B cell (primary cell): ENCODE measurements around the gene CYS1. TPM values are rescaled to one million over a fixed set of nuclear protein-coding genes. Genes with fewer than 3 reads are reported as not detected.

Experiments
- ATAC-seq: fragments of 200-7000 bp; cut with Tn5 transposase; one replicate; pipeline ENCODE4 v1.10.0; 2021; ENCODE audit warnings: low read depth, mild to moderate bottlenecking, moderate number of reproducible peaks, moderate library complexity
- CTCF ChIA-PET: fragments of 350-600 bp; sonication (Branson Sonifier 250); formaldehyde crosslinking; loops from one replicate; lab custom pipeline; 2021; ENCODE audit warnings: antibody characterized with exemption, inconsistent platforms; lab: Charles Lee
- POLR2A ChIA-PET: fragments of 350-600 bp; sonication (Branson Sonifier 250); formaldehyde crosslinking; loops from one replicate; lab custom pipeline; 2021; ENCODE audit warnings: antibody characterized with exemption; lab: Charles Lee
- DNase-seq: peaks from one replicate; pipeline ENCODE4 v3.0.0; 2013
- H2AFZ ChIP-seq: 2 replicates; pipeline ENCODE4 v1.6.1; 2012; ENCODE audit warnings: mild to moderate bottlenecking, low read depth, low read length; ENCODE audit not compliant: insufficient read depth, poor library complexity, severe bottlenecking
- H3K27ac ChIP-seq, 2 donors: 1 replicate in 1 of 2; 2 replicates in 1 of 2; pipeline ENCODE4 v1.5.1; 2012 to 2013; ENCODE audit warnings: low read length in 2 of 2, mild to moderate bottlenecking in 2 of 2, moderate library complexity in 1 of 2
- H3K27me3 ChIP-seq, 4 experiments: fragments of 200-600 bp in 1 of 4; sonication (generic) in 1 of 4; replicated peaks in 1 of 4; 1 replicate in 2 of 4; 2 replicates in 2 of 4; pipeline versions ENCODE4 v1.6.1 to v1.7.0; 2013 to 2016; ENCODE audit warnings: low read length in 3 of 4, mild to moderate bottlenecking in 2 of 4, mixed read lengths in 1 of 4, moderate library complexity in 1 of 4; ENCODE audit not compliant: insufficient read depth in 4 of 4, control insufficient read depth in 3 of 4; ENCODE audit errors: control extremely low read depth in 1 of 4
- H3K36me3 ChIP-seq, 2 experiments: replicated peaks in 1 of 2; 1 replicate in 1 of 2; 2 replicates in 1 of 2; pipeline versions ENCODE4 v1.6.1 to v1.7.1; 2013; ENCODE audit warnings: low read length in 1 of 2; ENCODE audit not compliant: insufficient read depth in 2 of 2, control insufficient read depth in 1 of 2; ENCODE audit errors: control extremely low read depth in 1 of 2, extremely low read depth in 1 of 2
- H3K4me1 ChIP-seq, 2 donors: fragments of 200-600 bp in 1 of 2; sonication (generic) in 1 of 2; 1 replicate in 1 of 2; 2 replicates in 1 of 2; pipeline versions ENCODE4 v1.5.1 to v1.6.1; 2013 to 2017; ENCODE audit warnings: low read length in 2 of 2; ENCODE audit not compliant: control insufficient read depth in 2 of 2, insufficient read depth in 2 of 2
- H3K4me2 ChIP-seq: replicated peaks from 2 replicates; pipeline ENCODE3; 2012; ENCODE audit warnings: mild to moderate bottlenecking, low read depth, low read length; ENCODE audit not compliant: poor library complexity, severe bottlenecking
- H3K4me3 ChIP-seq, 5 experiments: fragments of 200-600 bp in 1 of 5; sonication (generic) in 1 of 5; 1 replicate in 3 of 5; 2 replicates in 2 of 5; pipeline versions ENCODE4 v1.5.1 to v1.7.0; 2011 to 2016; ENCODE audit warnings: low read length in 4 of 5, mild to moderate bottlenecking in 4 of 5, low read depth in 2 of 5, control low read depth in 1 of 5, moderate library complexity in 1 of 5; ENCODE audit not compliant: insufficient read depth in 1 of 5; ENCODE audit errors: control extremely low read depth in 1 of 5, extremely low read depth in 1 of 5
- H3K79me2 ChIP-seq: fragments of 200-600 bp; sonication (generic); one replicate; pipeline ENCODE4 v1.6.0; 2016; ENCODE audit warnings: low read length; ENCODE audit not compliant: control insufficient read depth, insufficient read depth
- H3K9ac ChIP-seq: fragments of 200-600 bp; sonication (generic); 2 replicates; pipeline ENCODE4 v1.6.1; 2017; ENCODE audit warnings: mild to moderate bottlenecking, low read length, moderate library complexity
- H3K9me3 ChIP-seq, 3 donors: one replicate each; pipeline versions ENCODE4 v1.6.1 to v1.7.1; 2013; ENCODE audit warnings: low read length in 2 of 3; ENCODE audit not compliant: control insufficient read depth in 2 of 3, insufficient read depth in 1 of 3; ENCODE audit errors: control extremely low read depth in 1 of 3
- H4K20me1 ChIP-seq: 2 replicates; pipeline ENCODE4 v1.6.0; 2012; ENCODE audit warnings: mild to moderate bottlenecking, low read length; ENCODE audit not compliant: insufficient read depth, control insufficient read depth, poor library complexity, severe bottlenecking
- H3K27ac Mint-ChIP-seq: one replicate; pipeline ENCODE4 v1.8.0; 2021; ENCODE audit warnings: mixed read lengths
- H3K27me3 Mint-ChIP-seq: one replicate; pipeline ENCODE4 v1.8.0; 2021; ENCODE audit warnings: mixed read lengths
- H3K4me1 Mint-ChIP-seq: one replicate; pipeline ENCODE4 v1.8.0; 2021; ENCODE audit warnings: mixed read lengths
- H3K4me3 Mint-ChIP-seq: one replicate; pipeline ENCODE4 v1.8.0; 2021; ENCODE audit warnings: mixed read lengths
- H3K9me3 Mint-ChIP-seq: one replicate; pipeline ENCODE4 v1.8.0; 2022; ENCODE audit warnings: mixed read lengths; ENCODE audit not compliant: insufficient read depth
- EZH2 ChIP-seq: IDR thresholded peaks from 2 replicates; pipeline ENCODE4 v1.6.1; 2012; ENCODE audit warnings: borderline replicate concordance, low read depth, mild to moderate bottlenecking, moderate library complexity, low read length; ENCODE audit not compliant: insufficient read depth, poor library complexity, severe bottlenecking
- WGBS: methylation state at CpG from one replicate; pipeline ENCODE4 v1.1.5; 2013; ENCODE audit warnings: missing lambda C conversion rate; ENCODE audit not compliant: insufficient coverage; 5-methylcytosine and 5-hydroxymethylcytosine counted together
- intact Hi-C: fragments of 100-400 bp; cut with micrococcal nuclease; formaldehyde crosslinking; loops from one replicate; pipeline ENCODE4 v1.10.0; 2022
- polyA plus RNA-seq: library from polyadenylated mRNA; depleted of rRNA; stranded (reverse); fragments of >200 nt; gene quantifications from 2 replicates; pipeline ENCODE4 v1.2.3, GENCODE V29; 2012
- total RNA-seq, 2 donors: library from RNA; stranded (reverse); fragments of 120-200 nt in 1 of 2; gene quantifications; 1 replicate in 1 of 2; 2 replicates in 1 of 2; pipeline versions ENCODE4 v1.2.3 to v1.2.4, GENCODE V29; 2013 to 2022
- TF ChIP-seq, protein P1 (sequence below): fragments of 200-600 bp; IDR thresholded peaks from one replicate; pipeline ENCODE4 v1.8.0; 2022; ENCODE audit warnings: antibody characterized with exemption, mild to moderate bottlenecking

CYS1 gene
- total and polyA plus RNA-seq, 2 donors (not counting 1 experiment from before 2014, with no cell fraction given), result not detected

DNA sequence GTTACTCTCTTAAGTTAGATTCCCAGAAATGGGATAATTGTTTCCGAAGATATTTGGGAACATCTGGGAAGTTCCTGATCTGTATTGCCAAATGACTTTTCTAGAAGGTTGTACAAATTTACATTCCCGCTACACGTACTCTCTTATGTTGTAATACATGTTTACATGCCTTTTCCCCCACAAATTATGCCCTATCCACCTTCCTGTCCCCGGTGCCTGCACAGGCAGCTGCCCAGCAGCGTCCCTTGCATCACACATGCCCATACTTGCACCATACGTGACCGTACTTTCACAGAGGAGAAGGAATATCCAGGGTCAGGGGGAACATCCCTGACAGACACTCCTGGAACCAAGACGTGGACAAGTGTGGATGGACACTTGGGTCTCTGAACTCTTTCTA is 61.0 kb downstream of the CYS1 start:
- no peaks in the 10 kb centered on the region for H3K79me2 ChIP-seq
- H3K4me1 ChIP-seq, result no peaks in the 10 kb centered on the region
- no peak overlapping the region for H2AFZ ChIP-seq
- no peak overlapping the region for H3K9ac ChIP-seq
- H3K27me3 ChIP-seq, result no peaks in the 10 kb centered on the region
- Mint-ChIP-seq H3K4me1 (no peaks in the 10 kb centered on the region), H3K27ac (no peak overlapping the region), H3K27me3 (peaks cover 14% of the 10 kb centered on the region), H3K4me3 (no peak overlapping the region), H3K9me3 (peaks cover 2% of the 10 kb centered on the region)
- no peak overlapping the region for H3K4me2 ChIP-seq
- no peak for ATAC-seq
- intact Hi-C loops, result no loop called here
- H3K4me3 ChIP-seq, result no peak overlapping the region
- no peaks in the 10 kb centered on the region for H3K36me3 ChIP-seq
- H4K20me1 ChIP-seq, result no peaks in the 10 kb centered on the region
- no peak for TF ChIP-seq EZH2
- TF ChIP-seq, protein P1, sequence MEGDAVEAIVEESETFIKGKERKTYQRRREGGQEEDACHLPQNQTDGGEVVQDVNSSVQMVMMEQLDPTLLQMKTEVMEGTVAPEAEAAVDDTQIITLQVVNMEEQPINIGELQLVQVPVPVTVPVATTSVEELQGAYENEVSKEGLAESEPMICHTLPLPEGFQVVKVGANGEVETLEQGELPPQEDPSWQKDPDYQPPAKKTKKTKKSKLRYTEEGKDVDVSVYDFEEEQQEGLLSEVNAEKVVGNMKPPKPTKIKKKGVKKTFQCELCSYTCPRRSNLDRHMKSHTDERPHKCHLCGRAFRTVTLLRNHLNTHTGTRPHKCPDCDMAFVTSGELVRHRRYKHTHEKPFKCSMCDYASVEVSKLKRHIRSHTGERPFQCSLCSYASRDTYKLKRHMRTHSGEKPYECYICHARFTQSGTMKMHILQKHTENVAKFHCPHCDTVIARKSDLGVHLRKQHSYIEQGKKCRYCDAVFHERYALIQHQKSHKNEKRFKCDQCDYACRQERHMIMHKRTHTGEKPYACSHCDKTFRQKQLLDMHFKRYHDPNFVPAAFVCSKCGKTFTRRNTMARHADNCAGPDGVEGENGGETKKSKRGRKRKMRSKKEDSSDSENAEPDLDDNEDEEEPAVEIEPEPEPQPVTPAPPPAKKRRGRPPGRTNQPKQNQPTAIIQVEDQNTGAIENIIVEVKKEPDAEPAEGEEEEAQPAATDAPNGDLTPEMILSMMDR, result no peak
- no peak for DNase-seq
- peaks cover 0 to 14% (median 0%) of the 10 kb centered on the region in 3 donors for H3K9me3 ChIP-seq
- POLR2A ChIA-PET, result interaction anchor here (0.6 kb wide), 1 partner anchor 12 kb away, joined by 3 read pairs; no protein-coding TSS in a partner anchor
- WGBS, result 82% methylated on average over 3 of the region's 8 CpGs
- CTCF ChIA-PET, result interaction anchor here (1.4 to 2.9 kb wide), 3 partner anchors 10 to 35 kb away, joined by 5 to 15 read pairs (median 7); no protein-coding TSS in a partner anchor
- no peak overlapping the region for H3K27ac ChIP-seq

DNA sequence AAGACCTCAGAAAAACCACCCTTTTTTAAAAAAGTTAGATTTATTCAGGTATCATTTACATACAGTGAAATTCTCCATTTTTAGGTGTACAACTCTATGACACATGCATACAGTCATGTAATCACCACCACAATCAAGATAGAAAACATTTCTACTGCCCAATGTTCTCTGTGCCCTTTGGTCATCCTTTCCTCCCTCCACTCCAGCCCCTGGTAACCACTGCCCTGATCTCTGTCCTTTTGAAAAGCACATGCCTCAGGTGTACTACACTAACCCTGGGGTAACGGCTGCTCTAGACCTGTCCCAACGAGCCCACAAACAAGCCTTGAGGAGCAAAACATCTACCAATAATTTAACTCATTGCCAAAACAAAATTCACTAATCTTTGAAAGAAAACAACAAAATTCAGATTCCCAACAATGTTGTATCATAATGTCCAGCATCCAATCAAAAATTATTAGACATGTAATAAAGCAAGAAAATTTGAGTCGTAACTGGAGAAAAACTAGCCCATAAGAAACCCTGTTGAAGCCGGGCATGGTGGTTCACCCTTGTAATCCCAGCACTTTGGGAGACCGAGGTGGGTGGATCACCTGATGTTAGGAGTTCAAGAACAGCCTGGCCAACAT is 62.8 kb downstream of the CYS1 start:
- Histone ChIP-seq H3K27ac (no peak overlapping the region), H3K4me2 (no peak overlapping the region), H3K27me3 (no peaks in the 10 kb centered on the region), H3K36me3 (no peaks in the 10 kb centered on the region), H2AFZ (no peak overlapping the region), H4K20me1 (no peaks in the 10 kb centered on the region), H3K79me2 (no peaks in the 10 kb centered on the region), H3K9me3 (peaks cover 0 to 20% (median 0%) of the 10 kb centered on the region in 3 donors), H3K4me1 (no peaks in the 10 kb centered on the region), H3K4me3 (no peak overlapping the region), H3K9ac (no peak overlapping the region)
- TF ChIP-seq, protein P1, result no peak
- TF ChIP-seq EZH2, result no peak
- ChIA-PET CTCF (interaction anchor here (1.5 kb wide), 1 partner anchor 31 kb away, joined by 4 read pairs; no protein-coding TSS in a partner anchor), POLR2A (no interaction called here)
- ATAC-seq (no peak), DNase-seq (no peak)
- H3K27ac Mint-ChIP-seq, result no peak overlapping the region
- H3K4me3 Mint-ChIP-seq, result no peak overlapping the region
- peaks cover 2% of the 10 kb centered on the region for H3K9me3 Mint-ChIP-seq
- no peaks in the 10 kb centered on the region for H3K4me1 Mint-ChIP-seq
- peaks cover 14% of the 10 kb centered on the region for H3K27me3 Mint-ChIP-seq
- intact Hi-C loops, result no loop called here
- 90% methylated on average over 4 of the region's 5 CpGs for WGBS
